Measurements from ENCODE around the gene FHL2.

Gene FHL2

DNA sequence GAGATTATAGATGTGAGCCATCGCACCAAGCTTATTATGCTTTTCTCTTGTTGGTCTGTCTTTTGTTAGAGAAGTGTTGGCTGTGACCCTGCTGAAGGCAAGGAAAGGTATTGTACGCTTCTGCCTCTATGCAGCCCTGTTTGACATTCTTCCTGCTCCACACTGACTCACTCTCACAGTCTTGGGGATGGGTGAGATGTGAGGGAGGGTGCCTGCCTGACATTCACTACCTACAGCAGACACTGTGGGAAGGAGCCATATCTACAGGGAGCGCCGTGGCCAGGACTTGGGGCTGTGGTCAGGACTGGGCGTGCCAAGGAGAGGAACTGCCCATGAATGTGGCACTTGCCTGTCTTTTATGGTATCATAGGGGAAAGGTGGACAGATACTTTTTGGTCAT, 43.9 kb upstream of the FHL2 start:
- Histone ChIP-seq H3K9me2 (replicated peaks; ENCODE audit: insufficient read depth, low read length) (no peaks in the 10 kb centered on the region), H3K4me3 (ENCODE audit: insufficient read depth, low read length, poor library complexity, severe bottlenecking) (no peak overlapping the region), H3K9me3 (ENCODE audit: insufficient read depth, low read length) (no peaks in the 10 kb centered on the region), H3F3A (ENCODE audit: insufficient read depth) (no peaks in the 10 kb centered on the region), H4K20me1 (ENCODE audit: low read depth, low read length) (no peaks in the 10 kb centered on the region), H3K4me2 (ENCODE audit: low read depth, low read length, poor library complexity, severe bottlenecking) (no peak overlapping the region), H3K36me3 (ENCODE audit: low read length) (no peaks in the 10 kb centered on the region), H3K79me2 (ENCODE audit: insufficient read depth, low read length) (no peaks in the 10 kb centered on the region), H3K27me3 (ENCODE audit: low read length) (no peaks in the 10 kb centered on the region), H2AFZ (ENCODE audit: low read depth, low read length, severe bottlenecking) (no peak overlapping the region), H3K27ac (ENCODE audit: low read depth, low read length) (no peak overlapping the region), H3K9ac (ENCODE audit: low read length) (no peak overlapping the region)
- TF ChIP-seq, protein P1, sequence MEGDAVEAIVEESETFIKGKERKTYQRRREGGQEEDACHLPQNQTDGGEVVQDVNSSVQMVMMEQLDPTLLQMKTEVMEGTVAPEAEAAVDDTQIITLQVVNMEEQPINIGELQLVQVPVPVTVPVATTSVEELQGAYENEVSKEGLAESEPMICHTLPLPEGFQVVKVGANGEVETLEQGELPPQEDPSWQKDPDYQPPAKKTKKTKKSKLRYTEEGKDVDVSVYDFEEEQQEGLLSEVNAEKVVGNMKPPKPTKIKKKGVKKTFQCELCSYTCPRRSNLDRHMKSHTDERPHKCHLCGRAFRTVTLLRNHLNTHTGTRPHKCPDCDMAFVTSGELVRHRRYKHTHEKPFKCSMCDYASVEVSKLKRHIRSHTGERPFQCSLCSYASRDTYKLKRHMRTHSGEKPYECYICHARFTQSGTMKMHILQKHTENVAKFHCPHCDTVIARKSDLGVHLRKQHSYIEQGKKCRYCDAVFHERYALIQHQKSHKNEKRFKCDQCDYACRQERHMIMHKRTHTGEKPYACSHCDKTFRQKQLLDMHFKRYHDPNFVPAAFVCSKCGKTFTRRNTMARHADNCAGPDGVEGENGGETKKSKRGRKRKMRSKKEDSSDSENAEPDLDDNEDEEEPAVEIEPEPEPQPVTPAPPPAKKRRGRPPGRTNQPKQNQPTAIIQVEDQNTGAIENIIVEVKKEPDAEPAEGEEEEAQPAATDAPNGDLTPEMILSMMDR (IDR thresholded peaks at IDR 0.05; ENCODE audit: insufficient read depth, low read length, poor library complexity, severe bottlenecking), result no peak
- no peak for TF ChIP-seq EZH2phosphoT487 (conservative IDR thresholded peaks at IDR 0.05; ENCODE audit: low read length)

DNA sequence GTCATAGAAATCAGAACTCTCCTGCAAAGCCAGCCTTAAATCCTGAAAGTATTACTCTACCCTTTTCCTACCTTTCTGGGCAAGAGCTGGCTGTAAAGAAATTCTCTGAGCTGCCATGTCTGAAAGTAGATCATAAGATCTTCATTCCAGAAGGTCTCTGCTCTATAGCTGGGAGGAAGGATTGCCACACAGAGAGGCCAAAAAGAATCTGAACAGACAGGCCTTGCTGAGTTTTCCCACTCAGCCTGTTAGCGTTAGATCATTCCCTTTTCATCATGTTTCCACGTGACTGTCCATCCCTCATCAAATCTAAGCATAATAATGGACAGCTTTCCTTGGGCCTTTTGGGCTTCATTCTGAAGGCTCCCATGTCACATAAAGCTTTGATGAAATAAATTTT, 43.2 kb upstream of the FHL2 start:
- Histone ChIP-seq H4K20me1 (ENCODE audit: low read depth, low read length) (no peaks in the 10 kb centered on the region), H3K9me3 (ENCODE audit: insufficient read depth, low read length) (no peaks in the 10 kb centered on the region), H3F3A (ENCODE audit: insufficient read depth) (no peaks in the 10 kb centered on the region), H3K27ac (ENCODE audit: low read depth, low read length) (no peak overlapping the region), H3K9ac (ENCODE audit: low read length) (no peak overlapping the region), H3K9me2 (replicated peaks; ENCODE audit: insufficient read depth, low read length) (no peaks in the 10 kb centered on the region), H2AFZ (ENCODE audit: low read depth, low read length, severe bottlenecking) (no peak overlapping the region), H3K36me3 (ENCODE audit: low read length) (no peaks in the 10 kb centered on the region), H3K4me3 (ENCODE audit: insufficient read depth, low read length, poor library complexity, severe bottlenecking) (no peak overlapping the region), H3K27me3 (ENCODE audit: low read length) (no peaks in the 10 kb centered on the region), H3K4me2 (ENCODE audit: low read depth, low read length, poor library complexity, severe bottlenecking) (no peak overlapping the region), H3K79me2 (ENCODE audit: insufficient read depth, low read length) (no peaks in the 10 kb centered on the region)
- TF ChIP-seq EZH2phosphoT487 (conservative IDR thresholded peaks at IDR 0.05; ENCODE audit: low read length), result no peak
- TF ChIP-seq, protein P1 (IDR thresholded peaks at IDR 0.05; ENCODE audit: insufficient read depth, low read length, poor library complexity, severe bottlenecking), result no peak

DNA sequence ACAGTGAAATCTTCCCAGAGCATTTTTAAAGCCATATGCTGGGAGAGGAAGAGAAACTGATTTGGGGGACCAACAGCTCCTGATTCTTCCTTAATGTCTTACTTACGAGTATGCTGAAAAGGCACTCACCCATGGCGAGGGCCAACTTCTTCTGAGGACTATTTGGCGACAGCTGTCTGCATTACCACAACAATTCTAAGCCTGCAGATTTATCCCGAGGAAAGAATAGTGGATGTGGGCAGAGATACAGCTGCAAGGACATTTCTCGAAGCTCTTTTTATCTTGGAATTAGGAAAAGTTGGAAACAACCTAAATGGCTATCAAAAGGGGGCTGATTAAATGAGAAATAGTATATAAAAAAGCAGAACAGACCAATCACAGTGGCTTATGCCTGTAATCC, 40.3 kb upstream of the FHL2 start:
- no peaks in the 10 kb centered on the region for H3K27me3 ChIP-seq (ENCODE audit: low read length)
- no peak overlapping the region for H3K9ac ChIP-seq (ENCODE audit: low read length)
- H3K27ac ChIP-seq (ENCODE audit: low read depth, low read length), result no peak overlapping the region
- H3K4me2 ChIP-seq (ENCODE audit: low read depth, low read length, poor library complexity, severe bottlenecking), result no peak overlapping the region
- TF ChIP-seq EZH2phosphoT487 (conservative IDR thresholded peaks at IDR 0.05; ENCODE audit: low read length), result no peak
- TF ChIP-seq, protein P1 (IDR thresholded peaks at IDR 0.05; ENCODE audit: insufficient read depth, low read length, poor library complexity, severe bottlenecking), result no peak
- no peaks in the 10 kb centered on the region for H3K9me3 ChIP-seq (ENCODE audit: insufficient read depth, low read length)
- no peaks in the 10 kb centered on the region for H3K79me2 ChIP-seq (ENCODE audit: insufficient read depth, low read length)
- H3K4me3 ChIP-seq (ENCODE audit: insufficient read depth, low read length, poor library complexity, severe bottlenecking), result no peak overlapping the region
- no peaks in the 10 kb centered on the region for H3K9me2 ChIP-seq (replicated peaks; ENCODE audit: insufficient read depth, low read length)
- no peaks in the 10 kb centered on the region for H3K36me3 ChIP-seq (ENCODE audit: low read length)
- H2AFZ ChIP-seq (ENCODE audit: low read depth, low read length, severe bottlenecking), result no peak overlapping the region
- H3F3A ChIP-seq (ENCODE audit: insufficient read depth), result no peaks in the 10 kb centered on the region
- no peaks in the 10 kb centered on the region for H4K20me1 ChIP-seq (ENCODE audit: low read depth, low read length)

Data from SU-DHL-6 (cell line).